Stimulated activated CD8-positive, alpha-beta memory T cell treated with anti-CD3 and anti-CD28 coated beads, Interleukin-2, amount 100 ng/mL, for 48 hours (primary cell): ENCODE data around the gene CHD8.

Experiments
- DNase-seq, 2 donors: peaks; one replicate each; pipeline ENCODE4 v3.0.0-alpha.2; 2020; ENCODE audit warnings: low read depth in 2 of 2

CHD8 gene

GRCh38 chr14:21437063-21437901 is 18.6 kb downstream of the CHD8 start:
- DNase-seq, result peak; percentile 98

GRCh38 chr14:21436567-21437062 is 19.3 kb downstream of the CHD8 start:
- DNase-seq, result no peak

GRCh38 chr14:21431126-21431525 is 24.8 kb downstream of the CHD8 start:
- no peak for DNase-seq

GRCh38 chr14:21428930-21429329 is 27.0 kb downstream of the CHD8 start:
- no peak for DNase-seq

GRCh38 chr14:21426692-21427091 is 29.2 kb downstream of the CHD8 start:
- no peak for DNase-seq

- DNase-seq, result no peak
Measured at GRCh38 chr14:21419528-21419927, 36.4 kb downstream of the CHD8 start.

GRCh38 chr14:21415329-21415728 is 40.6 kb downstream of the CHD8 start:
- no peak for DNase-seq

GRCh38 chr14:21414137-21414631 is 41.7 kb downstream of the CHD8 start:
- no peak for DNase-seq

GRCh38 chr14:21408147-21408546 is 47.8 kb downstream of the CHD8 start:
- no peak for DNase-seq

- DNase-seq, result no peak
Measured at GRCh38 chr14:21406213-21406612, 49.7 kb downstream of the CHD8 start.

GRCh38 chr14:21405097-21405496 is 50.8 kb downstream of the CHD8 start:
- no peak for DNase-seq

GRCh38 chr14:21399311-21399870 is 56.5 kb downstream of the CHD8 start:
- DNase-seq, result no peak

- DNase-seq, result no peak
Measured at GRCh38 chr14:21398901-21399300, 57.0 kb downstream of the CHD8 start.

GRCh38 chr14:21395450-21395849 is 60.5 kb downstream of the CHD8 start:
- no peak for DNase-seq

GRCh38 chr14:21385188-21385904 is 70.6 kb downstream of the CHD8 start:
- DNase-seq, result no peak

GRCh38 chr14:21384494-21384851 is 71.5 kb downstream of the CHD8 start:
- no peak for DNase-seq

GRCh38 chr14:21383848-21384493 is 72.0 kb downstream of the CHD8 start, which contains the start of gene SUPT16H:
Gene SUPT16H, minus strand, starts transcription at chr14:21384019. Its CDS starts 92 bp downstream, at chr14:21383927.
- peak; percentile 93 to 94 for DNase-seq

- DNase-seq, result peak; percentile 35 to 36
Measured at GRCh38 chr14:21382886-21383847, 72.8 kb downstream of the CHD8 start.

- no peak for DNase-seq
Measured at GRCh38 chr14:21382095-21382494, 73.8 kb downstream of the CHD8 start.

- no peak for DNase-seq
Measured at GRCh38 chr14:21379338-21379737, 76.6 kb downstream of the CHD8 start.

- no peak for DNase-seq
Measured at GRCh38 chr14:21373980-21374379, 81.9 kb downstream of the CHD8 start.
